HAP-1 (cell line): ENCODE data around the gene CTNNA2.
"Not testable (repeated sequence)": the region's sequence is repeated elsewhere in the genome, so short reads cannot be mapped to it uniquely, and the experiment has no call there.

Source experiments
- DNase-seq, 2 experiments: peaks; one replicate each; pipeline ENCODE4 v3.0.0-alpha.2; 2016 to 2020; ENCODE audit warnings: low spot score in 2 of 2
- H3K27me3 ChIP-seq: fragments of 250-450 bp; sonication (Bioruptor Pico); 2 replicates; pipeline ENCODE4 v1.5.1; 2020; ENCODE audit warnings: low read depth, mild to moderate bottlenecking, moderate library complexity
- H3K36me3 ChIP-seq: fragments of 250-450 bp; sonication (Bioruptor Pico); replicated peaks from 2 replicates; pipeline ENCODE4 v1.5.1; 2020; ENCODE audit warnings: mild to moderate bottlenecking
- H3K4me1 ChIP-seq: fragments of 250-450 bp; sonication (Bioruptor Pico); 2 replicates; pipeline ENCODE4 v1.5.1; 2020; ENCODE audit warnings: mild to moderate bottlenecking
- H3K4me3 ChIP-seq: fragments of 250-450 bp; sonication (Bioruptor Pico); 2 replicates; pipeline ENCODE4 v1.5.1; 2020; ENCODE audit warnings: mild to moderate bottlenecking, moderate library complexity
- H3K9me3 ChIP-seq: fragments of 250-450 bp; sonication (Bioruptor Pico); 2 replicates; pipeline ENCODE4 v1.5.1; 2020; ENCODE audit warnings: mild to moderate bottlenecking, moderate library complexity
- in situ Hi-C: fragments of 300-500 bp; cut with MboI; formaldehyde crosslinking; loops from 3 replicates; pipeline ENCODE4 v1.14.3; 2020; ENCODE audit warnings: low sequenced_read_pairs, inconsistent platforms, mixed read lengths

The CTNNA2 gene

DNA sequence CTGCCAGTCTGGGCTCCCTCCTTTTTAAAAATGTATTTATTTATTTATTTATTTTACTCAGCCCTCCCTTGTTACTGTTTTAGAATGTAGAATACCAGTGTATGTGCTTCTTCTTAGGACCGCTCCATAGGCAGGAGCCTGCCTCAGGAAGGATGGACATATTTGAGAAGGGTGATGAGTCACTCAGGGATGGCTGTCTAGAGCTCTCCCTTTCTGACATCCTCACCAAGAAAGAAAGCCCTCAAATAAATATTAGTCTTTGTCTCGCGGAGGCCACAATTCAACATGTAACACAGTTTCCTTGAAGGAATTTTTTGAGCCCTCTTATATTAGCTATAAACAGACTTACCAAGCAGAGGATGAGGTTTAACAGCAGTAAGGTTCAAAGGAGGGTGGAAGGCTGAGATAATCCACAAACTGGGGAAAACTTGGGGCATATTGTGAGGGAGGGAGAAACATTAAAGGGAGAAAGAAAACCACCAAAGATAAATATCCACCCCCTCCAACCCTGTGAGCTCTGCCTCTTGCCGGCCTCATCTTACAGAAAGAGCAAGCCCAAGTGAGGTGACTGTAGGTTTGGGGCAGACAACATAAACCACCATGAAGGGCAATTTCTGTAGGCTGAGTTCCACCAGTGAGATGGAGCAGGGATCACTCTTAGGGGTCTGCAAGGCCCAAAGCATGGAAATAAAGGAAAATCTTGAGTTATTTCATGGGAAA lies 628.3 kb downstream of the CTNNA2 start:
- Histone ChIP-seq H3K4me3 (no peak overlapping the region), H3K36me3 (no peaks in the 10 kb centered on the region), H3K9me3 (no peaks in the 10 kb centered on the region), H3K27me3 (no peaks in the 10 kb centered on the region), H3K4me1 (no peaks in the 10 kb centered on the region)
- in situ Hi-C loops: no loop called here
- no peak for DNase-seq

DNA sequence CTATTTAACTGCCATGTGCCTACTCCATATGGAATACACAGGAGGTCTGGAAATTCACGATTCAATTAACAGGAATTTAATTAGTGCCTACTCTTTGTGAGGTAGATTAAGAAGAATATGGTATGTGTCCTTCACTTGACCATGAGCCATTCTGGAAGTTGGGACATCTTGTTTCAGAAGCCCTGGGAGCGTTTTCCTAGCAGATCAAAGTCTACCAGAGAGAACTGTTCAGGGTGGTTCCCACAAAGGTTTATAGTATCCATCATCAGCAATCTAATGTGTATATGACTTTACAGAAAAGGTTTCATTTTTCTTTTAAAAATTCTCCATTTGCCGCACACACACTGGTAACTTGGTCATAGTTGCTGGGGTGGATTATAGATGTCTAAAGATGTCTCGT lies 632.6 kb downstream of the CTNNA2 start:
- DNase-seq: no peak
- H3K36me3 ChIP-seq: no peaks in the 10 kb centered on the region
- no peaks in the 10 kb centered on the region for H3K4me1 ChIP-seq
- in situ Hi-C loops: no loop called here
- no peak overlapping the region for H3K4me3 ChIP-seq
- no peaks in the 10 kb centered on the region for H3K27me3 ChIP-seq
- no peaks in the 10 kb centered on the region for H3K9me3 ChIP-seq

DNA sequence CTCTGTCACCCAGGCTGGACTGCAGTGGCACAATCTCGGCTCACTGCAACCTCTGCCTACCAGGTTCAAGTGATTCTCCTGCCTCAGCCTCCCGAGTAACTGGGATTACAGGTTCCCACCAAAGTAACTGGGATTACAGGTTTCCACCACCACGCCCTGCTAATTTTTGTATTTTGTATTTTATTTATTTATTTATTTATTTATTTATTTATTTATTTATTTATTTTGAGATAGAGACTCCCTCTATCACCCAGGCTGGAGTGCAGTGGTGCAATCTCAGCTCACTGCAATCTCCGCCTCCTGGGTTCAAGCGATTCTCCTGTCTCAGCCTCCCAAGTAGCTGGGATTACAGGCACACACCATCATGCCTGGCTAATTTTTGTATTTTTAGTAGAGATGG lies 633.9 kb downstream of the CTNNA2 start:
- H3K4me1 ChIP-seq, in situ Hi-C loops, H3K27me3 ChIP-seq, H3K9me3 ChIP-seq, H3K36me3 ChIP-seq, DNase-seq, H3K4me3 ChIP-seq: not testable (repeated sequence)

DNA sequence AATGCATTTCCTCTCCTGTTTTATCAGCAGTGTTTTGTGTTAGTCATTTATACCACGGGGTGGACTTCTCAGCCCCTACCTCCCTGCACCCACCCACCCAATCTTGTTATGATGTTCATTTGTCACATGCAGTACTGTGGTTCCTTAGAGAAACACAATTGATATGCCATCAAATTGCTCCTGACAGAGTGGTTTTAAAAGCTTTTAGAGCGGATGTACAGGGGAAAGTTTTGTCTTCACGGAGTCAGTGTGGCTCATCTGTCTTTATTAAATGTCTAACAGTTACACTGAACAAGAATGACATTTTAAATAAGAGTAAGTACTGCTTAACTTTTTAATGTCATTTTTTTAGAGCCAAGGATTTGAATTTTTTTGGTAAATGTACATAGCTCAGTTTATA lies 634.8 kb downstream of the CTNNA2 start:
- DNase-seq: no peak
- no peaks in the 10 kb centered on the region for H3K27me3 ChIP-seq
- no peaks in the 10 kb centered on the region for H3K36me3 ChIP-seq
- H3K9me3 ChIP-seq: no peaks in the 10 kb centered on the region
- in situ Hi-C loops: no loop called here
- no peaks in the 10 kb centered on the region for H3K4me1 ChIP-seq
- no peak overlapping the region for H3K4me3 ChIP-seq

DNA sequence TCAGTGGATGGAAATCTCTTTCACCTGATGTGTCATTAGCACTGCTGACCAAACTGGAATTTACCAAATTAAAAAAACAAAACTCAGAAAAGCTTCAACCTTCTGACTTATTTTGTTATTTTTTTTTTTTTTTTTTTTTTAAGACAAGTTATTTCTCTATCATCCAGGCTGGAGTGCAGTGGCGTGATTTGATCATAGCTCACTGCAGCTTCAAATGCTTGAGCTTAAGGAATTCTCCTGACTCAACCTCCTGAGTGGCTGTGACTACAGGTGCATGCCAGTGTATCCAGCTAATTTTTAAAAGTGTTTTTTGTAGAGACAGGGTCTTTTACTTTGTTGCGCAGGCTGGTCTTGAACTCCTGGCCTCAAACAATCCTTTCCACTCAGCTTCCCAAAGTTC lies 636.1 kb downstream of the CTNNA2 start:
- no peaks in the 10 kb centered on the region for H3K27me3 ChIP-seq
- H3K9me3 ChIP-seq: no peaks in the 10 kb centered on the region
- H3K4me3 ChIP-seq: no peak overlapping the region
- H3K36me3 ChIP-seq: no peaks in the 10 kb centered on the region
- DNase-seq: no peak
- H3K4me1 ChIP-seq: no peaks in the 10 kb centered on the region
- in situ Hi-C loops: no loop called here

DNA sequence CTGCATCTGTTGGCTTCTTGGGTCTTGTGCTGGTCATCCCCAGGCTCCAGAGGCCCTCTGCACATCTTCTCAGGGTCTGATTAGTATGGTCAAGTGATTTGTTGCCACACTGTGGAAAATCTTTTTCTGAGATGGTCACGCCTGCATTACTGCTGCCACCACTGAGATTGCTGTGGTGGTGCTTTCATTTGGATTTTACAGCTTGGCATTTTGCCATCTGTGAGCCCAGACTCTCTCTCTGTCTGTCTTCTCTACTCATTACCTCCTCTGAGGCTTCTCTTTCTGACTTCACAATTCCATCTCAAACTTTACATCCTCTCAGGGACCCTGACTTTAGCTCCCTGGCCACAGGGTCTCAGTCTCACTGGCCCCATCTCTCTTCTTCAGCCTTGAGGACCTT lies 637.1 kb downstream of the CTNNA2 start:
- in situ Hi-C loops: no loop called here
- DNase-seq: no peak
- Histone ChIP-seq H3K4me3 (no peak overlapping the region), H3K9me3 (no peaks in the 10 kb centered on the region), H3K27me3 (no peaks in the 10 kb centered on the region), H3K4me1 (no peaks in the 10 kb centered on the region), H3K36me3 (no peaks in the 10 kb centered on the region)

DNA sequence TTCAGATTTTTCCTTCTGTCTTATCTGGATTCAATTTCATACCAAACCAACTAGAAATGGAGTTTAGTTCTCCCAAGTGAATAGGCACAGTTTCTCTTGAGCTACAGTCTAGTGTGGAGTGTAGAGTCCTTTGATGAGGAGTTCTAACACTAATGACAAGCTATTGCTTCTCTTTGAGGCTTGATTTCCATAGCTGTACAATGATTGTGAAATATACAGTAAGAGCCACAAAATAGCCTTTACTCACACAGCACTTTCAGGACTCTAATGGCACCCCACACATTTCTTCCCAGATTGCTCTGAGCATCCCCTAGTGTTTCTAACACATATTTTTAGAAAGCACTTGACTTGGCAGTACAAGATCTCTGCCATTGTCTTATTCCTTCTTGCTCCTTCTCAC lies 638.4 kb downstream of the CTNNA2 start:
- Histone ChIP-seq H3K9me3 (no peaks in the 10 kb centered on the region), H3K4me3 (no peak overlapping the region), H3K27me3 (no peaks in the 10 kb centered on the region), H3K4me1 (no peaks in the 10 kb centered on the region), H3K36me3 (no peaks in the 10 kb centered on the region)
- DNase-seq: no peak
- in situ Hi-C loops: no loop called here

DNA sequence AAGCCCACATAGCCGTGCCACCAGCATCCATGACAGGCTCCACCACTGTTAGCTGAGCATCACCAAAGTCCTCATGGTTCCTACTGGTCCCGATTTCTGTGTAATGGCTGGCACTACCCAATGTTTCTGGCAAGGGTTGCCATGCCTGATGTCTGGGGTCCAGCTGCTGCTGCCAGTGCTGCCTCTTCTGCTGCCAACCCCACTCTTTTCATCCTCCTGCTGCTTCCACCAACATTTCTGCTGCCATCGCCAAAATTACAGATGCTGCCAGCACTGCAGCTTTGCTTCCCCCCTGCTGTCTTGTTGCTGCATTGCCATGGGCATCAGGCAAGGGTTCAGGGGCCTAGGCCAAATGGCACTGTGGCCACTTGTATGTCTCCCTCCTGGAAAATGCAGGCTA lies 638.8 kb downstream of the CTNNA2 start:
- Histone ChIP-seq H3K27me3 (no peaks in the 10 kb centered on the region), H3K4me3 (no peak overlapping the region), H3K9me3 (no peaks in the 10 kb centered on the region), H3K36me3 (no peaks in the 10 kb centered on the region), H3K4me1 (no peaks in the 10 kb centered on the region)
- DNase-seq: no peak
- in situ Hi-C loops: no loop called here

DNA sequence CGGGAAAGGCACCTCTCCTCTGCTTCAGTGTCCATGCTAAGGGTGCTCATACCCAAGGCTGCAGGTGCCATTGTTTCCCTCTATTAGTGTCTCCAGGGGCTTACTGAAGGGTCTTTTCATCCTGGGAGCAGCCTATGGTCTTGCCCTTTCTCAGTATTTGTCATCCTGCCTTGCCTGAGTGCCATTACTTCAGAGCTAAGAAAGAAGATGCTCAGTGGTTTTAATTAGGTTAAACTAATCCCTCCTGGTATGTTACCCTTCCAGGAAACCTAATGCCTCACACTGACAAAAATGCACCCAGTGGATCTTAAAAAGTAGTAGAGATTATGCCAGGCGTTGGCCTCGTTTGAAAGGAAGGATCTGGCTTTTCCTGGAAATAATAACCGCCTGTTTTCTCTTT lies 640.3 kb downstream of the CTNNA2 start:
- DNase-seq: no peak
- Histone ChIP-seq H3K4me3 (no peak overlapping the region), H3K27me3 (no peaks in the 10 kb centered on the region), H3K9me3 (no peaks in the 10 kb centered on the region), H3K4me1 (no peaks in the 10 kb centered on the region), H3K36me3 (no peaks in the 10 kb centered on the region)
- in situ Hi-C loops: no loop called here

DNA sequence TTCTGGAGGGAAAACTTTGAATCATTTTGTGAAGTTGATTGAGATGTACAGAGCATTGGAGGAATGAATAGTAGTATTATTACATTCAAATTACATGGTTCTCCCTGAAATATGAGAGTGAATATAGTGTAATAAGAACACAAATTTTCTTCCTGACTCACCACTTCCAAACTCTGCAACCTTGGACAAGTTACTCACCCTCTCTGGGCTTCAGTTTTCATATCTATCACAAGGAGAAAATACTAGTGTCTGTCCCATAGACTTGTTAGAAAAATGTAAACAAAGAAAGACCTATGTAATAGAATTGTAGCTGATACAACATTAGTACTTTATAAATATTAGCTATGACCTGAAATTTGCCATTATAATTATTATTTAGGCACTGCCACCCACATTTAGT lies 640.9 kb downstream of the CTNNA2 start:
- no peaks in the 10 kb centered on the region for H3K4me1 ChIP-seq
- no peaks in the 10 kb centered on the region for H3K9me3 ChIP-seq
- H3K27me3 ChIP-seq: no peaks in the 10 kb centered on the region
- H3K4me3 ChIP-seq: no peak overlapping the region
- H3K36me3 ChIP-seq: no peaks in the 10 kb centered on the region
- no peak for DNase-seq
- in situ Hi-C loops: no loop called here

DNA sequence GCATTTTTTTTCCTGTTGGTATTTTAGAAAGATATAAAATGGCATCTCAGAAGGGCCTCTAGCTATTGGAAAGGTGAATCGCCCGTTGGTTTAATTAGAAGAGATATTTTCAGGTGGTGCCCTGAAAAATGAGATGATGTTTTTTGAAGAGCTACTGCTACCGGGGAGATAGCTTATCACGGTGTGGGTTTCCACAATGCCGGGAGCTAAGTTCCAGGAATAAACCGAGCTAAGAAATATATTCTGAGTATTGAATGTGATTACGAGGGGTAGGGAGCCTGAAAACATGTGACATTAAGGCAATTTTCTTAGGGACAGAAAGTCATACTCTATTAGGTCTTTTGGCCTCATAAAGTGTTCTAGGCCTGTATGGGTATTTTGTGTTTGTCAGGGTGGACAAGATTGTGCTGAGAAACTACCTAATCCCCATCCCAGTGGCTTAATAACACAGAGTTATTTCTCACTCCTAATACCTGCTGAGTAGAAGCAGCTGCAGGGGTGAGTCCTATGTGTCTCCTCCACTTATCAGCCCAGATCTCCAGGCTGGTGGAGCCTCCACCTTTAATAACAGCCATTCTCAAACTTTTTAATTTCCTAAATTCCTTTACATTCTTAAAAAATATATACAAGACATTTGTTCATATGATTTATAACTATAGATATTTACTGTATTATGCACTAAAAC lies 641.5 kb downstream of the CTNNA2 start:
- Histone ChIP-seq H3K9me3 (no peaks in the 10 kb centered on the region), H3K36me3 (no peaks in the 10 kb centered on the region), H3K27me3 (no peaks in the 10 kb centered on the region), H3K4me1 (no peaks in the 10 kb centered on the region), H3K4me3 (no peak overlapping the region)
- in situ Hi-C loops: no loop called here
- no peak for DNase-seq

DNA sequence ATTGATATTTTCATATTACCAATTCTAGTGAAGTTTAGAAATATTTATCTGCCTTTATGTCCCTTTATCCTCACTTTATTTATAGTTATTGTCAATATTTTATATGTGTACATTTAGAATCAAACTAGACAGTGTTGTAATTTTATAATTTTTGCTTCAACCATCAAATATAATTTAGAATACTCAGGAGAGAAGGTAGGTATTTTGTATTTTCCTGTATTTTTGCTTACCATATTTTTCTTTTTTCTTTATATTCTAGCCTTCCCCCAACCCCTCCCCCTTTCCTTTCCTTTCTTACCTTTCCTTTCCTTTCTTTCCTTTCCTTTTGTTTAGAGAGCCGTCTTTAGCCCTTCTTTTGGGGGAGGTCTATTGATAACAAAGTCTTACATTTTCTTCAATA lies 651.5 kb downstream of the CTNNA2 start:
- DNase-seq: no peak
- H3K27me3 ChIP-seq: no peaks in the 10 kb centered on the region
- H3K4me3 ChIP-seq: no peak overlapping the region
- H3K9me3 ChIP-seq: no peaks in the 10 kb centered on the region
- H3K4me1 ChIP-seq: no peaks in the 10 kb centered on the region
- H3K36me3 ChIP-seq: no peaks in the 10 kb centered on the region
- in situ Hi-C loops: no loop called here

DNA sequence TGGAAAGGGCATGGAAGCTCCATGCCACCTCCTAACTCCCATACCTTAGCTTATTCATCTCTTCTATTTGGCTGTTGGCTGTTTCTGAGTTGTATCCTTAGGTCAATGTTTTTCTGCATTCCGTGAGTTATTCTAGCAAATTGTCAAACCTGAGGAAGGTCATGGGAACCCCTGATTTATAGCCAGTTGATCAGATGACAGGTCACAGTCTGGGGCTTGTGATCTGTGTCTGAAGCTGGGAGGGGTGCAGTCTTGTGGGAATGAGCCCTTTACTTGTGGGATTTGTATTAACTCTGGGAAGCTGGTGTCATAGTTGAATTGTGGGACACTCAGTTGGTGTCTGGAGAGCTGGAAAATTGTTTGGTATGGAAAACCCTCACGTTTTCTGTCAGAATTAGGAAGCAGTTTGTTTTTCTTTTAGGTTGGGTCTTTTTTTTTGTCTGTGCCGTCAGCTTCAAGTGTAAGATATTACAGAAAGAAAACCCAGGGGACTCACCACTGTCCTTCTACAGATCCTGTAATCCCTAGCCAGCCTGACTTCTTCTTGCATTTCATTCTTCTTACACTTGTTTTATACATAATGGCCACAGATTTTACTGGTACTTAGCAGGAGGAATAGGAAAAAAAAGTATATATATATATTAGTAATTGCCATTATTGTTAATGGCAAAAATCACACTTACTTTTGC lies 653.8 kb downstream of the CTNNA2 start:
- in situ Hi-C loops: no loop called here
- Histone ChIP-seq H3K27me3 (no peaks in the 10 kb centered on the region), H3K9me3 (no peaks in the 10 kb centered on the region), H3K4me3 (no peak overlapping the region), H3K4me1 (no peaks in the 10 kb centered on the region), H3K36me3 (no peaks in the 10 kb centered on the region)
- no peak for DNase-seq

DNA sequence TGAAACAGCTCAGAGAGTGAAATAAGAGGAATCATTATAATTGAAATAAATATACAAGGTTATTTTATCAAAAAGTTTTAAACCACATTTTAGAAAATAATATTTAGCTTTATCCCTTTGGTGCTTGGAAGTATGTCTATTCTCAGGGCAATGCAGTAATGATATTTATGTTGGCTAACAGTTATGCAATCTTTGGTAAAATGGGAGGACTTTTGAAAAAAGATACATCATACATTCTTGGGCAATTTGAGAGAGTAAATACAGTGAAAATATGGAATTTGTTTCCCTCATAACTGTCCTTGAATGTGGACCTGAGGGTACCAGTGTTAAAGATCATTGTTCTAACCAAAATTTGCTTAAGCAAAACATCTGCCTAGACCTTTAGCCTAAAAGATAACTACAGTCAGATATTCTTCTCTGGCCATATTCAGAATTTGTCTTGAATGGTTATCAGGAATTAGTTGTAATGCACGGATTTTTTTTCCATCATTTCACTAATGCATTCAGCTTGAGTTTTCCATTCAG lies 654.5 kb downstream of the CTNNA2 start:
- no peak overlapping the region for H3K4me3 ChIP-seq
- no peak for DNase-seq
- in situ Hi-C loops: no loop called here
- H3K9me3 ChIP-seq: no peaks in the 10 kb centered on the region
- no peaks in the 10 kb centered on the region for H3K4me1 ChIP-seq
- H3K27me3 ChIP-seq: no peaks in the 10 kb centered on the region
- H3K36me3 ChIP-seq: no peaks in the 10 kb centered on the region
